HEK293 (cell line): ENCODE data around the gene RAMP3.

Experiments
- CTCF ChIP-seq: fragments of 450-650 bp; formaldehyde crosslinking; IDR thresholded peaks from 2 replicates; pipeline ENCODE4 v1.5.1; 2016; ENCODE audit warnings: missing biosample characterization, missing genetic modification characterization
- KLF16 ChIP-seq: fragments of 450-650 bp; formaldehyde crosslinking; IDR thresholded peaks from 2 replicates; pipeline ENCODE4 v1.5.1; 2017; ENCODE audit warnings: missing biosample characterization, missing genetic modification characterization
- PRDM1 ChIP-seq: fragments of 450-650 bp; formaldehyde crosslinking; IDR thresholded peaks from 2 replicates; pipeline ENCODE4; 2016; ENCODE audit warnings: missing biosample characterization, missing genetic modification characterization
- SALL2 ChIP-seq: fragments of 450-650 bp; formaldehyde crosslinking; IDR thresholded peaks from 2 replicates; pipeline ENCODE4 v1.5.0; 2017; ENCODE audit warnings: missing biosample characterization, mild to moderate bottlenecking, missing genetic modification characterization, borderline replicate concordance
- YY1 ChIP-seq: fragments of 450-650 bp; formaldehyde crosslinking; IDR thresholded peaks from 2 replicates; pipeline ENCODE4 v1.5.1; 2018; ENCODE audit warnings: missing biosample characterization, missing genetic modification characterization
- ZFP3 ChIP-seq: fragments of 450-650 bp; formaldehyde crosslinking; IDR thresholded peaks from 2 replicates; pipeline ENCODE4 v1.5.1; 2016; ENCODE audit warnings: low read depth, missing biosample characterization, missing genetic modification characterization
- ZNF274 ChIP-seq, 2 experiments: fragments of 200-500 bp in 1 of 2; fragments of 450-650 bp in 1 of 2; sonication (Bioruptor generic) in 1 of 2; formaldehyde crosslinking in 1 of 2; IDR thresholded peaks; 2 replicates each; pipeline versions ENCODE4 v1.5.1 to v1.6.1; 2014 to 2016; ENCODE audit warnings: borderline replicate concordance in 1 of 2, inconsistent platforms in 1 of 2, low read length in 1 of 2, missing biosample characterization in 1 of 2, missing genetic modification characterization in 1 of 2
- ZNF324 ChIP-seq: fragments of 450-650 bp; formaldehyde crosslinking; IDR thresholded peaks from 2 replicates; pipeline ENCODE4 v1.5.1; 2016; ENCODE audit warnings: missing biosample characterization, missing genetic modification characterization
- ZNF350 ChIP-seq: fragments of 450-650 bp; formaldehyde crosslinking; IDR thresholded peaks from 2 replicates; pipeline ENCODE4 v1.5.0; 2017; ENCODE audit warnings: missing biosample characterization, mild to moderate bottlenecking, missing genetic modification characterization
- ZNF449 ChIP-seq: fragments of 450-650 bp; formaldehyde crosslinking; IDR thresholded peaks from 2 replicates; pipeline ENCODE4 v1.5.1; 2017; ENCODE audit warnings: missing biosample characterization, mild to moderate bottlenecking, missing genetic modification characterization, moderate library complexity

- TF ChIP-seq KLF16 (tag by site-specific recombination) (no peak), CTCF (tag by site-specific recombination) (no peak), ZNF274 (IDR thresholded peaks at IDR 0.05; ENCODE audit: low read length) (no peak), ZNF274 (tag by site-specific recombination; IDR thresholded peaks at IDR 0.05; ENCODE audit: borderline replicate concordance) (no peak), ZFP3 (tag by site-specific recombination) (no peak), ZNF350 (tag by site-specific recombination) (no peak), YY1 (no peak), PRDM1 (tag by site-specific recombination) (no peak), SALL2 (tag by site-specific recombination) (no peak), ZNF449 (tag by site-specific recombination) (no peak), ZNF324 (tag by site-specific recombination) (no peak)
Measured at GRCh38 chr7:45225311-45225947, 67.8 kb downstream of the RAMP3 start.
